CD4-positive, alpha-beta T cell treated with Interleukin-15 for 1 hour (primary cell): ENCODE results near the gene OAS3.
"Not testable (repeated sequence)": the region's sequence is repeated elsewhere in the genome, so short reads cannot be mapped to it uniquely, and the experiment has no call there.

Source experiments
- DNase-seq: peaks from one replicate; pipeline ENCODE4 v3.0.0-alpha.2; 2020

OAS3 gene

DNA sequence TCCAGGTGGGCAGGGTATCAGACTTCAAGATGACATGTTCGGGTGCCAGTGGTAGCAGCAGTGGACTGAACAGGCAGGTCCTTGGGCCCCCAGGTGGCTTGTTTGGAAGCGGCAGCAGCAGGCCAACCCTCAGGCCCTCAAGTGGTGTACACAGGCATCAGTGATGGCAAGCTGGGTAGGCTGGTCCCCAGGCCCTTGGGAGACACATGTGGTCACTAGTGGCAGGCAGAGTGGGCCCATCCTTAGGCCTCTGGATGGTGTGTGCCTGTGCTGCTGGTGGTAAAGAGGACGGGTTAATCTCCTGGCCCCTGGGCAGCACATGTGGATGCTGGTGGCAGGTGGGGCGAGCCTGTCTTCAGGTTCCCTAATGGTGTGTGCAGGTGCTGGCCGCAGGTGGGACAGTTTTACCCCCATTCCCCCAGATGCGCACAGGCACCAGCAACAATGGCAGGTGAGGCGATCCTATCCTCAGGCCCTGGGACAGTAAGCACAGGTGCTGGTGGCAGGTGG is 48.1 kb downstream of the OAS3 start:
- DNase-seq = no peak

GRCh38 chr12:112987561-112987960 is 49.3 kb downstream of the OAS3 start:
- no peak for DNase-seq

DNA sequence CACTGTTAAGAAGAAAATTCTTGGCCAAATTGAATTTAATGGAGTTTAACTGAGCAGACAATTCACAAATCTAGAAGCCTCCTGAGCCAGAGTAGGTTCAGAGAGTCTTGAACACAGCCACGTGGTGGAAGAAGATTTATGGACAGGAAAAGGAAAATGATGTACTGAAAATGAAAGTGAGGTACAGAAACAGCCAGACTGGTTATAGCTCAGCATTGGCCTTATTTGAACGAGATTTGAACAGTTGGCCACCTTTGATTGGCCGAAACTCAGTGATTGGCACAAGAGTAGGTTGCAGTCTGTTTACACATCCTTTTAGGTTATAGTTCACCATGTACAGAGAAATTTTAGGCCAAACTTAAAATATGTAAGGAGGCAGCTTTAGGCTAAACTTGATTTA is 50.0 kb downstream of the OAS3 start:
- no peak for DNase-seq

GRCh38 chr12:112988823-112989385 is 50.6 kb downstream of the OAS3 start:
- not testable (repeated sequence) for DNase-seq

- no peak for DNase-seq
Observed at GRCh38 chr12:112989806-112990205, 51.5 kb downstream of the OAS3 start.

DNA sequence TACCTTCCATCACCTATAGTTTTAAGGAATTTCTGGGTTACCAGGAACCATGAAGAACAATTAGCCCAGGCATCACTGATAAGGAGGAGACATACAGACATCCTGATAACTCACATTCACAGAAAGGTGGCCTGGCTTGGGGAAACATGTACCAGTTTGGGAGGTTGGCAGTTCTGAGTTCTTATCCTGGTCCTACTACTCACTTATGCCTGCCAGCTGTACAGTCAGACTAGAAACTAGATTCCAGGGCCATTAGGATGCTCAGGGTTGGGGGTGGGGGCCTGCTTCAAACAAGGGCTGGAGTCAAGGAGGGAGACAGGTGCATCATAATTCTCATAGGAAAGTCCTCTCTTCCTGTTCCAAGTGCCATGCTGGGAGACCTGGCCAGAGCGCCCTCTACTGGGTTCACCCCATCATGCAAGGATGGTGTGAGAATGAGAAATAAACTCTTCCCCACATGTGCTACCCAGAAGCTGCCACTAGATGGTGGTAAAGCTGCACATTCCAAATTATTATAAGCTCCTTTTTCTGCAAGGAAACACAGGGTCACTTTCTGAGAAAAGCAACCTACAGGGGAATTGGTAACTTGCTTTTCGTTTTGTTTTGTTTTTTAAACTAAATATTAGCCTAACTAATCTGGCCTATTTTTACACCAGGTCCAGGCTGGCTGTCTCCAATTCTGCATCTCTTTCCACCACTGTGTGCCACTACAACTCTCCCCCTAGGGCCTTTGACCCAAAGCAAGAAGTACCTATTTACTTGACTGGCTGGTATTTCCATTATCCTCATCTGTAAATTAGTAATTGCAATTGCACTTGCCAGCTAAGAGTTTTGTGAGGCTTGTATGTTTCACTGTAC is 54.5 kb downstream of the OAS3 start:
- peak; percentile 53 for DNase-seq

- no peak for DNase-seq
Observed at GRCh38 chr12:112995008-112995407, 56.7 kb downstream of the OAS3 start.

- no peak for DNase-seq
Observed at GRCh38 chr12:112996501-112996900, 58.2 kb downstream of the OAS3 start.

DNA sequence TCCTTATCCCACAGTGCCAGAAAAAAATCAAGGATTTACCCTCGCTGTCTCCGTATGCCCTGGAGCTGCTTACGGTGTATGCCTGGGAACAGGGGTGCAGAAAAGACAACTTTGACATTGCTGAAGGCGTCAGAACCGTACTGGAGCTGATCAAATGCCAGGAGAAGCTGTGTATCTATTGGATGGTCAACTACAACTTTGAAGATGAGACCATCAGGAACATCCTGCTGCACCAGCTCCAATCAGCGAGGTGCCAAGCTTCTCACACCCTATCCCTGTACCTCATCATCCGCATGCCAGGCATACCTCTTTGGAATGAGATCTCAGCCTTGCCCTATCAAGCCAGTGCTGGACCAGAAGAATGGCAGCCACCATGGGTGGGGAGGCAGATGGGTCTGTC is 59.2 kb downstream of the OAS3 start:
- DNase-seq = no peak

DNA sequence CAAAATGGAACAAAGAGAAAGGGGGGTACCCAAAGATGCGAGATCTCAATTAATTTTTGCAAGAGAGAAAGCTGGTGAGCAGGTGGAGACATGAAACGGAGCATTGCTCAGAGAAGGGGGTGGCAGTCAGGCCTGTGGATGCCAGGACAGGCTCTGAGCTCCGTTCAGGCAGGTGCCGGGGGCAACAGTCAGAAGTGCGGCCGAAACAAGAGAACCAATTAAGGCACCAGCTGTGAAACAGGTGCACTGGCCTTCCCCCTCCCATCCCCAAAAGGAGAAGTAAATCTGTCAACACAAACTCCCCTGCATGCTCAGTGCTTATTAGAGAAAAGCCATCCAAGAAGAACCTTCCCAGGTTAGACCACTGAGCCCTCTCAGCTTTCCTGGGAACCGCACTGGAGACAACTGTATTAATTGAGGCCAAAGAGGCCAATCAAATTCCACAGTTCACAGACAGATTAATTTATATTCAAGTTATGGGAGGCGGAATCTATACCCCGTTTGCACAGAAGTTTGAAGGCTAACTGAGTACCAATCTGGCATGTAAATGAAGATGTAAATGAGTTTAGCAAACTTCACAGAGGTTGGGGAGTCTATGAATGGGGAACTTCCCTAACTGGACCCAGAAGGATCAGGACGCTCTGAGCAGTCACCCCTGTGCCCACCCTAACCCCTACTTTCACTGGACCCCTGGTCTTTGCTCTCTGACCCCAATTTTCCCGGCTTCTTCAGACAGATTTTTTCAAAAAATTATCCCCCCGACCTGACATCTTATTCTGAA is 60.9 kb downstream of the OAS3 start:
- peak; percentile 25 for DNase-seq

DNA sequence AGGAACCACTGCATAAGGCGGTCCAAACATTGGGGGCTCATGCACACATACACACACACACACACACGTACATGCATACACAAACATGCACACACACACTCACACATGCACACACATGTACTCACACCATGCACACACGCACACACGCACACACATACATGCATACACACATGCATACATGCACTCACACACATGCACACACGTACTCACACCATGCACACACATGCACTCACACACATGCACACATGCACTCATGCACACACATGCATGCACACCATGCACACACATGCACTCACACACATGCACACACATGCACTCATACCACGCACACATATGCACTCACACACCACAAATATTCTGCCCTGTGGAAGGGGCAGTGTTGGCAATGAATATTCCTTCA is 62.2 kb downstream of the OAS3 start:
- DNase-seq = no peak

- DNase-seq = no peak
Observed at GRCh38 chr12:113002155-113002554, 63.9 kb downstream of the OAS3 start.

GRCh38 chr12:113002676-113003075 is 64.4 kb downstream of the OAS3 start:
- DNase-seq = no peak

GRCh38 chr12:113003636-113004035 is 65.4 kb downstream of the OAS3 start:
- DNase-seq = no peak

GRCh38 chr12:113005762-113006161 is 67.5 kb downstream of the OAS3 start:
- no peak for DNase-seq

GRCh38 chr12:113006206-113006605 is 67.9 kb downstream of the OAS3 start:
- DNase-seq = no peak

DNA sequence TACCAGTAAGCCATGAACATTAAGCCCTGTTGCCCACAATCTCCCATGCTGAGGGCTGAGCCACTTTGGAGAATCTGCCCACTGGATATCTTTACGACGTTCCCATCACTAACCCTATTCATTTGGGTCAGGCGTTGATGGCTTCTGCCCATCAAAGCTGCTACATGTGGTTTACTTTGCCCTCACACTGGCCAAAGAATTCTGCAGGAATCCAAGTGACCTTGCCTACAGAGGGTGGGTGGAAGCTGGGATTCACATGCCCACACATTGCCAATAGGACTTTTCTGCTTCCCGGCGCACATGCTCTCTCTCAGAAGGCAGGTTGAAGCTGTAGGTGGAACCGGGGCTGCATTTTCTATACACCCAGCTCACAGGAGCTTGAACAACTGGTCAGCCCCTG is 68.4 kb downstream of the OAS3 start:
- no peak for DNase-seq

DNA sequence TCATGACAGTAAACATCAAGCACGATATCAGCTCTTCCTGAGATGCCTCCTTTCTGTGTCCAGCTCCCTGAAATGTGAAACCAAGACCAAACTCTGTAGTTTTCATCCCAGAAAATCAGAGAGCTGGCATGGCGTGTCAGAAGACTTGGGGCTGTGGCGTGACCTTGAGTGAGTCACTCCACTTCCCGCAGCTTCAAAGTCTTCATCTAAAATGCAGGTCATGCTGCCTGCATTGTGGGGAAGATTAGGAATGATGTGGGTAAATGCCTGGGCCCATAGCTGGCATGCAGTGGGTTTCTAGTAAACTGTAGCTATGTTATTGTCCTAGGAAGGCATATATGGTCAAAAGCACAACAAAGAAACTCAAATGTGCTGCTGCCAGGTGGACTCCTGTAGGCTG is 68.9 kb downstream of the OAS3 start:
- DNase-seq = no peak

- no peak for DNase-seq
Observed at GRCh38 chr12:113010701-113011100, 72.4 kb downstream of the OAS3 start.

- DNase-seq = no peak
Observed at GRCh38 chr12:113014565-113014964, 76.3 kb downstream of the OAS3 start.

GRCh38 chr12:113016796-113017195 is 78.5 kb downstream of the OAS3 start:
- DNase-seq = no peak

GRCh38 chr12:113019025-113019424 is 80.8 kb downstream of the OAS3 start:
- DNase-seq = no peak

- no peak for DNase-seq
Observed at GRCh38 chr12:113021500-113021899, 83.2 kb downstream of the OAS3 start.
